ENCODE measurements around the gene SLIRP.

- TF ChIP-seq CTCF (IDR thresholded peaks at IDR 0.05) (no peak), EZH2 (IDR thresholded peaks at IDR 0.05) (no peak)
These were observed 56.1 kb downstream of the SLIRP start for GRCh38 chr14:77763978-77764377.
